ENCODE measurements around the gene PORCN.
A peak's percentile ranks its signal among the peaks of the same experiment; 100 is the strongest.
"Not testable (repeated sequence)": the region's sequence is repeated elsewhere in the genome, so short reads cannot be mapped to it uniquely, and the experiment has no call there.

PORCN gene

DNA sequence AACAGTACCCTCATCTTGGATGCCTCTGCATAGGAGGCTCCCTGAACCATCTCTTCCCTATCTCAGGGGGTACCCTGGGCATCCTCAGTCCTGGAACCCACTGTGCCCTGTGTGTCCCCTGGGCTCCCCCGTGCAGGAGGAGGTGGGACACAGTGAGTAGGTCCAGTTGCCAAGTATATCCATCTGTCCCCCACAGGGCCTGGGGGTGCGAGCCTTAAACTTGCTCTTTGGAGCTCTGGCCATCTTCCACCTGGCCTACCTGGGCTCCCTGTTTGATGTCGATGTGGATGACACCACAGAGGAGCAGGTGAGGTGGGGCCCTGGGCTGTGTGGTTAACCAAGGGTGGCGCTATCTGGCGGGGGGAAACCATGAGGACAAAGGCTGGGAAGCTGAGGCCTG is 8.2 kb downstream of the PORCN start:
- H3K4me3 ChIP-seq (ENCODE audit: low read depth, low read length), result no peak overlapping the region
- TF ChIP-seq, protein P1, sequence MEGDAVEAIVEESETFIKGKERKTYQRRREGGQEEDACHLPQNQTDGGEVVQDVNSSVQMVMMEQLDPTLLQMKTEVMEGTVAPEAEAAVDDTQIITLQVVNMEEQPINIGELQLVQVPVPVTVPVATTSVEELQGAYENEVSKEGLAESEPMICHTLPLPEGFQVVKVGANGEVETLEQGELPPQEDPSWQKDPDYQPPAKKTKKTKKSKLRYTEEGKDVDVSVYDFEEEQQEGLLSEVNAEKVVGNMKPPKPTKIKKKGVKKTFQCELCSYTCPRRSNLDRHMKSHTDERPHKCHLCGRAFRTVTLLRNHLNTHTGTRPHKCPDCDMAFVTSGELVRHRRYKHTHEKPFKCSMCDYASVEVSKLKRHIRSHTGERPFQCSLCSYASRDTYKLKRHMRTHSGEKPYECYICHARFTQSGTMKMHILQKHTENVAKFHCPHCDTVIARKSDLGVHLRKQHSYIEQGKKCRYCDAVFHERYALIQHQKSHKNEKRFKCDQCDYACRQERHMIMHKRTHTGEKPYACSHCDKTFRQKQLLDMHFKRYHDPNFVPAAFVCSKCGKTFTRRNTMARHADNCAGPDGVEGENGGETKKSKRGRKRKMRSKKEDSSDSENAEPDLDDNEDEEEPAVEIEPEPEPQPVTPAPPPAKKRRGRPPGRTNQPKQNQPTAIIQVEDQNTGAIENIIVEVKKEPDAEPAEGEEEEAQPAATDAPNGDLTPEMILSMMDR (IDR thresholded peaks at IDR 0.05; ENCODE audit: low read depth, low read length), result no peak

DNA sequence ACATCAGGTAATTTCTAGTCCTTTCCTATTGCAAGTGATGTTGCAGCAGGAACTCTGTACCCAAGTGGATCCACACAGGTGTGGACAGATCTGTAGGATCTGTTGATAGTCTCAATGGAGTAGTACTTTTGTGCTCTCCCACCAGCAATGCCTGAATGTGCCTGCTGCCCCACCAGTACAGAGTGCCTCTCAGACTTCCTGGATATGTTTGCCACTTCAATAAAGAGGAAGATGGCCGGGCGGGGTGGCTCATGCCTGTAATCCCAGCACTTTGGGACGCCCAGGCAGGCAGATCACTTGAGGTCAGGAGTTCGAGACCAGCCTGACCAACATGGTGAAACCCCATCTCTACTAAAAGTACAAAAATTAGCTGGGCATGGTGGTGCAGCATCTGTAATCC is 10.7 kb downstream of the PORCN start:
- H3K4me3 ChIP-seq (ENCODE audit: low read depth, low read length), result not testable (repeated sequence)

DNA sequence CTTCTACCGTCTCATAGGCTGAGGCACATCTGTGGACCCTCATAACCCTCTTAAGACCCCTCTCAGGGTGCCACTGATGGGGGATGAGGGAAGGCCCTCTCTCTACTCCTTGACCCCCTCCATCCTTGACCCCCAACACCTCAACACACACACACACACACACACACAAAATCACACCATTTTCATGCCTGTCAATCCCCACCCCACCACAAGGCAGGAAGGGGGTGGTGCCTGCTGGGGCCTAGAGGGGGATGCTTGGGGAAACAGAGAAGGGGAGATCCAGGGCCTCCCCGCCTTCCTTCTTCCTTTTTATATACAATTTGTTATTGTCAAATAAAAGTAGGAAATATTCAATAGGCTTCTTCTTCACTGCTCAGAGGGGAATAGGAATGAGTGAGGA is 11.7 kb downstream of the PORCN start:
- TF ChIP-seq, protein P1 (IDR thresholded peaks at IDR 0.05; ENCODE audit: low read depth, low read length), result no peak
- no peak overlapping the region for H3K4me3 ChIP-seq (ENCODE audit: low read depth, low read length)

DNA sequence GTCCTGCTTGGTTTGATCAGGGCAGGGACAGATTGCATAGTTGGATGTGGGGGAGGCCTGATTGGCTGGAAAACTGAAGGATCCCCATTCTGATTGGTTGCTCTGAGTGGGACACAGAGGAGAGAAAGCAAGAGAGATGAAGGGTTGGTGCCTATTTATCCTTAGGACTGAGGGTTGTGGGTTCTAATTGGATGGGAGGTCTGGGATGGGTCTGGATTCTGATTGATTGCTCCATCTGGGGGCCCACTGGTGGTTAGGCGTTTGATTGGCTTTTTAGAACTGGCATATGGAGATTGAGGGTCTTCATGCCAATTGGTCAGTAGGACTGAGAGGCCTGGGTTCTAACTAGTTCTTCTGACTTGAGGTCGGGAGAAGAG is 12.2 kb downstream of the PORCN start:
- H3K4me3 ChIP-seq (ENCODE audit: low read depth, low read length), result peak overlapping the region; percentile 64
- TF ChIP-seq, protein P1 (IDR thresholded peaks at IDR 0.05; ENCODE audit: low read depth, low read length), result no peak

DNA sequence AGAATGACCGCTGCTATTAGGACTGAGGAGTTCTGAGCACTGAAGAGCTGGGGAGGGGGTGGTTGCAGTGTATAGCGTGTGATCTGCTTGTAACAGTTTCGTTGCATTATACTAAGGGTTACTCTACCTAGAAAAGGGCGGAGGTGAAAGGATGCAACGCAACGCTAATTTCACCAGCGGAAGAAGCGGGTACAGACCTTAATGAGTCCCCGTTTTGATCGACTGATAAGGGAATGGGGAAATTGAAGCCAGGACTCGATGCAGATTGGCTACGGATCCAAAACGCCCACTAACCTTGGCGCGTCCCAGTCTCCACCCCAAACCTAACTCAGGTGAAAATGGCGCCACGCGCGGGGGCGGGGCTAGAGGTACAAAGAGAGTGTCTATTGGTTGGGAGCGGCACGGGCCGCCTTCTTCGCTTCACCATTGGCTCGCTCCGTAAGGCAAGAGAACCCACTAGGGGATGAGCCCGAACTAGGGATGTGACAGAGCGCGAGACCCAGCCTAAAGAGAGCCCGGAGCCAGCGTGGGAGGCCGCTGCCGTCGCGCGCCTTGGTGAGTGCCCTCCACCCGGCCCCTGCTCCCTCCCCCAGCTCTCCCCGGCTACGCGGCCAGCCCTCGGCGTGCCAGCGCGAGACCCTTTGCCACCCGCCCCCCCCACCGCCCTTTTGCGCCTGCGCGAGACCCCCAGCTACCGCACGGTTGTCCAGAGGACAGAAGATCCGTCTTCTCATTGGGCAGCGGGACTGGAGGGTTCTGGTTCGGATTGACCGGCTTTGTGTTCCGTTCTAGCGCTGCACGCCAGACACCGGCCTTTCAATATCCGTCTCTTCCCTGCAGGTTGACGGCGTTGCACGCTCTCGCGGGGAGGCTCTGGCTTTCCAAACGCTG is 12.8 kb downstream of the PORCN start, which contains the start of gene EBP:
EBP (plus strand) TSS at position 456 of the 891 bp plus-strand sequence. CDS start 1,964 bp downstream, outside the sequence.
- TF ChIP-seq, protein P1 (IDR thresholded peaks at IDR 0.05; ENCODE audit: low read depth, low read length), result no peak
- peak within 1 kb of the TSS; percentile 64 for H3K4me3 ChIP-seq (ENCODE audit: low read depth, low read length)

DNA sequence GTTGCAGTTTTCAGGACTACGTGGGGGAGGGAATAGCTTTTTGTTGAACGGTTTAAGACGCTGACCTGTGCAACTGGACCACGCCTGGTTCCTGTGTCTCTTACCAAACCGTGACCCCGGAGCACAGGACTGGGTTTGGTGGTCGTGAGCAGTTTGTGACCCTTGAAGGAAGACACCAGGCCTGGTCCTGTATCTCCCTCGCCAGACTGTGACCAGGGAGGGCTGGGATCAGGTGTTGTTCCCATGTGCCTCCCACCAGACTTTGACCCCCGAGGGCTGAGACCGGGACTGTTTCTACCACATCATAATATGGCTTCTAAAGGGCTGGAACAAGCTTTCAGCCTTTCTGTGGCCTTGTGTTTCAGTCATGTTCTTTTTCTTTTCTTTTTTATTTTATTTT is 13.5 kb downstream of the PORCN start:
- H3K4me3 ChIP-seq (ENCODE audit: low read depth, low read length), result peak overlapping the region; percentile 64
- TF ChIP-seq, protein P1 (IDR thresholded peaks at IDR 0.05; ENCODE audit: low read depth, low read length), result no peak

DNA sequence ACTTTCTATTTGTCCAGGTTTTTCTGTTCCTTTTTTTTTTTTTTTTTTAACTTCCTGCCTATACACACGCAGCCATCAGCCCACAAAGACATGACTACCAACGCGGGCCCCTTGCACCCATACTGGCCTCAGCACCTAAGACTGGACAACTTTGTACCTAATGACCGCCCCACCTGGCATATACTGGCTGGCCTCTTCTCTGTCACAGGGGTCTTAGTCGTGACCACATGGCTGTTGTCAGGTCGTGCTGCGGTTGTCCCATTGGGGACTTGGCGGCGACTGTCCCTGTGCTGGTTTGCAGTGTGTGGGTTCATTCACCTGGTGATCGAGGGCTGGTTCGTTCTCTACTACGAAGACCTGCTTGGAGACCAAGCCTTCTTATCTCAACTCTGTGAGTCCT is 14.9 kb downstream of the PORCN start:
- H3K4me3 ChIP-seq (ENCODE audit: low read depth, low read length), result no peak overlapping the region
- TF ChIP-seq, protein P1 (IDR thresholded peaks at IDR 0.05; ENCODE audit: low read depth, low read length), result no peak

DNA sequence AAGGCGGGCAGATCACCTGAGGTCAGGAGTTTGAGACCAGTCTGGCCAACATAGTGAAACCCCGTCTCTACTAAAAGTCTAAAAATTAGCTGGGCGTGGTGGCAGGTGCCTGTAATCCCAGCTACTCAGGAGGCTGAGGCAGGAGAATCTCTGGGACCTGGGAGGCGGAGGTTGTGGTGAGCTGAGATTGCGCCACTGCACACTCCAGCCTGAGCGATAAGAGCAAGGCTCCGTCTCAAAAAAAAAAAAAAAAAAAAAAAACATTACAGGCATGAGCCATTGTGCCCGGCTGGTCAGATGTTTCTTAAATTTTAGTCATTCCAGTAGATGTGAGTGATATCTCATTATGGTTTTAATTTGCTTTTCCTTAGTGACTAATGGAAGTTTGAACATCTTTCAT is 17.1 kb downstream of the PORCN start:
- not testable (repeated sequence) for H3K4me3 ChIP-seq (ENCODE audit: low read depth, low read length)

Data from WI38 (cell line).